Retinal pigment epithelial cell (primary cell): ENCODE results near the gene CUEDC1.

Experiments
- DNase-seq: peaks from one replicate; pipeline ENCODE4 v3.0.0-alpha.2; 2010; ENCODE audit warnings: low read depth
- H3K4me3 ChIP-seq: 2 replicates; pipeline ENCODE4 v1.5.1; 2011; ENCODE audit warnings: mild to moderate bottlenecking, low read length, control low read depth, moderate library complexity
- CTCF ChIP-seq: conservative IDR thresholded peaks from 2 replicates; pipeline ENCODE4 v1.5.1; 2011; ENCODE audit warnings: low read depth, low read length, control low read depth, inconsistent platforms

Gene CUEDC1

GRCh38 chr17:57947369-57947768 is 7.8 kb downstream of the CUEDC1 start:
- TF ChIP-seq CTCF = no peak
- H3K4me3 ChIP-seq = peak overlapping the region; percentile 25
- DNase-seq = no peak

- peak; percentile 72 for DNase-seq
- TF ChIP-seq CTCF = no peak
- H3K4me3 ChIP-seq = peak overlapping the region; percentile 25
These were observed 8.3 kb downstream of the CUEDC1 start for GRCh38 chr17:57946798-57947358.

GRCh38 chr17:57945996-57946797 is 9.0 kb downstream of the CUEDC1 start:
- TF ChIP-seq CTCF = no peak
- H3K4me3 ChIP-seq = peak overlapping the region; percentile 25
- DNase-seq = no peak

GRCh38 chr17:57944908-57945307 is 10.3 kb downstream of the CUEDC1 start:
- H3K4me3 ChIP-seq = no peak overlapping the region
- no peak for DNase-seq
- no peak for TF ChIP-seq CTCF

GRCh38 chr17:57943645-57944044 is 11.6 kb downstream of the CUEDC1 start:
- TF ChIP-seq CTCF = no peak
- no peak for DNase-seq
- no peak overlapping the region for H3K4me3 ChIP-seq

GRCh38 chr17:57943140-57943539 is 12.1 kb downstream of the CUEDC1 start:
- TF ChIP-seq CTCF = no peak
- no peak for DNase-seq
- no peak overlapping the region for H3K4me3 ChIP-seq
